HG03432 (cell line): Measurements from ENCODE around the gene HPS6.

Source experiments
- ATAC-seq: cut with Tn5 transposase; IDR thresholded peaks from one replicate; pipeline ENCODE4 v1.9.1; 2021; ENCODE audit warnings: mild to moderate bottlenecking, moderate library complexity; ENCODE audit not compliant: unreplicated experiment

Gene HPS6

GRCh38 chr10:102115775-102116174, 50.6 kb downstream of the HPS6 start:
- no peak for ATAC-seq

- ATAC-seq = no peak
Measured at GRCh38 chr10:102116656-102117055, 51.5 kb downstream of the HPS6 start.
